H1 (cell line): Measurements from ENCODE around the gene PLA1A. TPM values are rescaled to one million over a fixed set of nuclear protein-coding genes. Genes with fewer than 3 reads are reported as not detected.

Experiments
- CTCF ChIA-PET: fragments of 300-600 bp; sonication (Branson Sonifier 250); formaldehyde crosslinking; loops from one replicate; lab custom pipeline; 2021; ENCODE audit not compliant: partially characterized antibody; lab: Charles Lee
- POLR2A ChIA-PET: fragments of 300-600 bp; sonication (Branson Sonifier 250); formaldehyde crosslinking; loops from one replicate; lab custom pipeline; 2021; ENCODE audit warnings: inconsistent platforms; ENCODE audit not compliant: partially characterized antibody; lab: Charles Lee
- DNase-seq, 2 experiments: peaks; one replicate each; pipeline versions ENCODE4 v3.0.0 to v3.0.0-alpha.2; 2010 to 2022; ENCODE audit warnings: low spot score in 2 of 2, low read depth in 1 of 2, mixed read lengths in 1 of 2
- FAIRE-seq: peaks from 2 replicates; lab custom pipeline; 2011; peaks lifted over from hg19 to GRCh38; lab: Jason Lieb, UNC
- H2AFZ ChIP-seq: 2 replicates; pipeline ENCODE4 v1.8.1; 2012; ENCODE audit warnings: low read length, inconsistent platforms
- H2AK5ac ChIP-seq: 2 replicates; pipeline ENCODE4 v1.6.1; 2013; ENCODE audit warnings: low read depth, low read length
- H2BK120ac ChIP-seq: replicated peaks from 2 replicates; pipeline ENCODE3; 2013; ENCODE audit warnings: low read depth, low read length, inconsistent platforms
- H2BK12ac ChIP-seq: 2 replicates; pipeline ENCODE4 v1.6.1; 2013; ENCODE audit warnings: low read depth, low read length
- H2BK15ac ChIP-seq: 2 replicates; pipeline ENCODE4 v1.6.1; 2013; ENCODE audit warnings: low read length
- H2BK20ac ChIP-seq: 2 replicates; pipeline ENCODE4 v1.6.1; 2013; ENCODE audit warnings: low read length
- H2BK5ac ChIP-seq: 2 replicates; pipeline ENCODE4 v1.6.1; 2013; ENCODE audit warnings: low read depth, low read length
- H3K14ac ChIP-seq: 2 replicates; pipeline ENCODE4 v1.6.1; 2013; ENCODE audit warnings: inconsistent platforms; ENCODE audit not compliant: insufficient read length
- H3K18ac ChIP-seq: 2 replicates; pipeline ENCODE4 v1.6.1; 2013; ENCODE audit warnings: low read length; ENCODE audit errors: extremely low read depth
- H3K23ac ChIP-seq: 2 replicates; pipeline ENCODE4 v1.6.1; 2013; ENCODE audit warnings: inconsistent platforms; ENCODE audit not compliant: insufficient read length
- H3K23me2 ChIP-seq: 2 replicates; pipeline ENCODE4 v1.6.1; 2013; ENCODE audit warnings: low read depth, low read length
- H3K27ac ChIP-seq: 2 replicates; pipeline ENCODE4 v1.6.1; 2011; ENCODE audit warnings: low read depth, low read length, inconsistent platforms
- H3K27me3 ChIP-seq, 4 experiments: replicated peaks in 1 of 4; 1 replicate in 1 of 4; 2 replicates in 3 of 4; pipeline versions ENCODE4 v1.6.1 to v1.8.1; 2011 to 2013; ENCODE audit warnings: low read length in 3 of 4, mild to moderate bottlenecking in 3 of 4, inconsistent platforms in 2 of 4, mixed read lengths in 2 of 4, moderate library complexity in 1 of 4; ENCODE audit not compliant: control insufficient read depth in 3 of 4, insufficient read depth in 3 of 4; ENCODE audit errors: extremely low read depth in 1 of 4
- H3K36me3 ChIP-seq, 4 experiments: 2 replicates each; pipeline versions ENCODE4 v1.6.1 to v1.8.1; 2011 to 2013; ENCODE audit warnings: mild to moderate bottlenecking in 4 of 4, low read length in 3 of 4, moderate library complexity in 2 of 4, control low read depth in 1 of 4, inconsistent platforms in 1 of 4; ENCODE audit not compliant: insufficient read depth in 4 of 4, control insufficient read depth in 2 of 4
- H3K4ac ChIP-seq: replicated peaks from 2 replicates; pipeline ENCODE3; 2013; ENCODE audit warnings: low read length, low read depth, mixed read lengths, inconsistent platforms; ENCODE audit not compliant: insufficient read length
- H3K4me1 ChIP-seq, 4 experiments: replicated peaks in 1 of 4; 1 replicate in 1 of 4; 2 replicates in 3 of 4; pipeline versions ENCODE4 v1.6.1 to v1.8.1; 2011 to 2013; ENCODE audit warnings: low read length in 3 of 4, inconsistent platforms in 2 of 4, mixed read lengths in 1 of 4; ENCODE audit not compliant: insufficient read depth in 4 of 4, control insufficient read depth in 3 of 4
- H3K4me2 ChIP-seq, 2 experiments: 2 replicates each; pipeline versions ENCODE4 v1.6.1 to v1.8.1; 2011 to 2013; ENCODE audit warnings: low read depth in 2 of 2, low read length in 2 of 2, control low read depth in 1 of 2, inconsistent platforms in 1 of 2, mild to moderate bottlenecking in 1 of 2; ENCODE audit not compliant: insufficient read depth in 1 of 2
- H3K4me3 ChIP-seq, 4 experiments: fragments of 200-600, 300-600 bp in 1 of 4; sonication (generic), shearing (Covaris generic), sonication (Bioruptor Twin) in 1 of 4; 2 replicates each; pipeline versions ENCODE4 v1.5.1 to v1.8.1; 2011 to 2016; ENCODE audit warnings: low read length in 4 of 4, low read depth in 3 of 4, control low read depth in 2 of 4, inconsistent platforms in 2 of 4, mild to moderate bottlenecking in 2 of 4, mixed read lengths in 1 of 4, moderate library complexity in 1 of 4; ENCODE audit not compliant: insufficient read depth in 2 of 4; ENCODE audit errors: extremely low read depth in 1 of 4
- H3K56ac ChIP-seq: replicated peaks from 2 replicates; pipeline ENCODE3; 2013; ENCODE audit warnings: low read depth, mild to moderate bottlenecking, mixed read lengths, low read length, inconsistent platforms; ENCODE audit not compliant: insufficient read length
- H3K79me1 ChIP-seq: 2 replicates; pipeline ENCODE4 v1.6.1; 2013; ENCODE audit warnings: low read depth, low read length, control low read depth
- H3K79me2 ChIP-seq, 2 experiments: 2 replicates each; pipeline versions ENCODE4 v1.6.1 to v1.8.1; 2012 to 2013; ENCODE audit warnings: low read length in 2 of 2, mild to moderate bottlenecking in 2 of 2, inconsistent platforms in 1 of 2; ENCODE audit not compliant: insufficient read depth in 2 of 2, control insufficient read depth in 1 of 2
- H3K9ac ChIP-seq, 4 experiments: replicated peaks in 1 of 4; 1 replicate in 1 of 4; 2 replicates in 3 of 4; pipeline versions ENCODE4 v1.6.1 to v1.8.1; 2011 to 2013; ENCODE audit warnings: low read depth in 3 of 4, low read length in 3 of 4, control low read depth in 2 of 4, mild to moderate bottlenecking in 2 of 4, moderate library complexity in 2 of 4, inconsistent platforms in 1 of 4; ENCODE audit errors: extremely low read depth in 1 of 4
- H3K9me3 ChIP-seq, 2 experiments: 2 replicates each; pipeline versions ENCODE4 v1.6.1 to v1.8.1; 2012 to 2013; ENCODE audit warnings: mild to moderate bottlenecking in 2 of 2, moderate library complexity in 2 of 2, control low read depth in 1 of 2, inconsistent platforms in 1 of 2, low read depth in 1 of 2, low read length in 1 of 2, mixed read lengths in 1 of 2; ENCODE audit not compliant: insufficient read depth in 2 of 2
- H4K20me1 ChIP-seq, 2 experiments: replicated peaks in 1 of 2; 2 replicates each; pipeline versions ENCODE3 to v1.8.1; 2011 to 2013; ENCODE audit warnings: inconsistent platforms in 2 of 2, low read length in 2 of 2, mild to moderate bottlenecking in 1 of 2; ENCODE audit not compliant: insufficient read depth in 2 of 2, control insufficient read depth in 1 of 2
- H4K5ac ChIP-seq: 2 replicates; pipeline ENCODE4 v1.6.1; 2013; ENCODE audit warnings: low read length, low read depth, mixed read lengths, inconsistent platforms; ENCODE audit not compliant: insufficient read length
- H4K8ac ChIP-seq: 2 replicates; pipeline ENCODE4 v1.8.0; 2013; ENCODE audit warnings: mild to moderate bottlenecking, moderate library complexity, low read length, inconsistent platforms; ENCODE audit not compliant: insufficient read depth; ENCODE audit errors: extremely low read depth
- H4K91ac ChIP-seq: replicated peaks from 2 replicates; pipeline ENCODE3; 2013; ENCODE audit warnings: low read length, mixed read lengths, inconsistent platforms; ENCODE audit not compliant: insufficient read length
- SRF ChIP-seq: IDR thresholded peaks from 2 replicates; pipeline ENCODE4 v1.6.1; 2011; ENCODE audit warnings: mild to moderate bottlenecking, low read depth, low read length, moderate library complexity
- WGBS, 2 experiments: shearing (Covaris generic) in 1 of 2; methylation state at CpG; one replicate each; pipeline versions ENCODE4 v1.1.6 to v1.1.7; 2013 to 2015; ENCODE audit warnings: low lambda C conversion rate in 2 of 2, mixed read lengths in 2 of 2, inconsistent platforms in 1 of 2, low coverage in 1 of 2, missing lambda C conversion rate in 1 of 2; ENCODE audit not compliant: insufficient replicate concordance in 2 of 2, insufficient coverage in 1 of 2, insufficient read length in 1 of 2; ENCODE audit errors: extremely low coverage in 1 of 2, missing lambda C conversion rate in 1 of 2; 5-methylcytosine and 5-hydroxymethylcytosine counted together
- polyA plus RNA-seq, 7 experiments: library from polyadenylated mRNA; depleted of rRNA in 3 of 7; stranded (reverse) in 5 of 7; unstranded in 2 of 7; fragments of >200 nt in 5 of 7; fragments of 200-250 nt in 2 of 7; gene quantifications; 1 replicate in 5 of 7; 2 replicates in 1 of 7; 4 replicates in 1 of 7; pipeline versions ENCODE4 v1.2.1 to v1.2.3, GENCODE V29; 2011 to 2013; ENCODE audit warnings: missing spikeins in 2 of 7, mixed read lengths in 2 of 7
- total RNA-seq: library from RNA; stranded (reverse); fragmentation: NEBNext Ultra II Directional; extraction: Animal tissue kit (Norgen Biotek cat#: 25700); gene quantifications from 2 replicates; pipeline ENCODE4 v1.2.1, GENCODE V29; 2021

The PLA1A gene
- total and polyA plus RNA-seq, 2 of the 8 experiments (the other 6 are each of a cell fraction or from before 2014, with no cell fraction given), result not detected

DNA sequence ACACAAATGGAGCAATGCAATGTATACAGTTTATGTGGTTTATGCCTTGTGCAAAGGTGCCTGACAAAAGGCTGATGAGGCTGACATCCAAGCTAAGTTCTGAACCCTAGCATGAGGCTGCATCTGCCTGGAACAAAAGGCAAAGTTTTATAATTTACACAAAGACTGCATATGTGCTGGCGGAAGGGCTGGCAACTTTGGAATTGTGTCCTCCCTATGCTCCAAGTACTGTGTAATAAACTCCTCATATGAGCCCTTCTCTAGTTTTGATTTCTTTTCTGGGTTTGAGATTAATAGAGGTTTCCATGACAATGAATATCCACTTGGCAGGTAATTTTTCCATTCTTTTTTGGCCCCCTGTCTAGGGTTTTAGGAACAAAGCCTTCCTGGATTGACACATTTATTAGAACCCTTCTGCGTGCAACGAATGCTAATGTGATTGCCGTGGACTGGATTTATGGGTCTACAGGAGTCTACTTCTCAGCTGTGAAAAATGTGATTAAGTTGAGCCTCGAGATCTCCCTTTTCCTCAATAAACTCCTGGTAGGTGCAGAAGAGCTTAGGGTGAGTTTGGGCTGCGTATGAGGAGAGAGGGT is 10.8 kb downstream of the PLA1A start:
- H2AK5ac ChIP-seq, result no peak overlapping the region
- H2BK12ac ChIP-seq, result no peak overlapping the region
- H2AFZ ChIP-seq, result no peak overlapping the region
- H4K5ac ChIP-seq, result no peak overlapping the region
- no peaks in the 10 kb centered on the region for H4K20me1 ChIP-seq
- H2BK120ac ChIP-seq, result no peak overlapping the region
- no peak overlapping the region for H3K9ac ChIP-seq
- H4K91ac ChIP-seq, result no peak overlapping the region
- FAIRE-seq (no peak), DNase-seq (no peak)
- no peak overlapping the region for H3K14ac ChIP-seq
- no peak overlapping the region for H2BK20ac ChIP-seq
- H3K36me3 ChIP-seq, result no peaks in the 10 kb centered on the region
- 92% methylated on average over 6 of the region's 6 CpGs; no CpG with 5 or more reads in 1 of the 2 experiments for WGBS, 2 experiments
- no peak overlapping the region for H3K4me3 ChIP-seq
- H3K23me2 ChIP-seq, result no peaks in the 10 kb centered on the region; the same call in 1 of the 2 replicates
- CTCF ChIA-PET, result interaction anchor here (0.9 to 2.1 kb wide), 3 partner anchors 8 to 66 kb away, joined by 4 to 9 read pairs (median 4); no protein-coding TSS in a partner anchor
- no peak overlapping the region for H3K27ac ChIP-seq
- no peaks in the 10 kb centered on the region for H3K79me1 ChIP-seq
- no peak overlapping the region for H3K18ac ChIP-seq
- H2BK15ac ChIP-seq, result no peak overlapping the region
- no peaks in the 10 kb centered on the region for H3K79me2 ChIP-seq
- H3K4ac ChIP-seq, result no peak overlapping the region
- no peak overlapping the region for H2BK5ac ChIP-seq
- no peak overlapping the region for H4K8ac ChIP-seq
- POLR2A ChIA-PET, result interaction anchor here (1.4 kb wide), 1 partner anchor 9 kb away, joined by 3 read pairs; no protein-coding TSS in a partner anchor
- H3K9me3 ChIP-seq, result no peaks in the 10 kb centered on the region
- no peak overlapping the region for H3K23ac ChIP-seq
- no peaks in the 10 kb centered on the region; a peak in 1 of 7 replicates for H3K4me1 ChIP-seq
- no peak overlapping the region for H3K56ac ChIP-seq
- no peak overlapping the region for H3K4me2 ChIP-seq
- H3K27me3 ChIP-seq, result no peaks in the 10 kb centered on the region
- no peak for TF ChIP-seq SRF
